Eye (tissue), 1 donor: ENCODE measurements around the gene UGT2B17.
"Not testable (repeated sequence)": the region's sequence is repeated elsewhere in the genome, so short reads cannot be mapped to it uniquely, and the experiment has no call there.

Experiments used
- DNase-seq: peaks from one replicate; pipeline ENCODE4 v3.0.0-alpha.2; 2015

The UGT2B17 gene

GRCh38 chr4:68576272-68577125 lies at the start of gene UGT2B17:
TSS of gene UGT2B17 (minus strand) at chr4:68576322. CDS start at chr4:68568484, 7,838 bp downstream.
- no peak for DNase-seq

GRCh38 chr4:68622731-68623130 lies 46.6 kb upstream of the UGT2B17 start:
- DNase-seq, result not testable (repeated sequence)

GRCh38 chr4:68617003-68617698 lies 41.0 kb upstream of the UGT2B17 start:
- no peak for DNase-seq

DNA sequence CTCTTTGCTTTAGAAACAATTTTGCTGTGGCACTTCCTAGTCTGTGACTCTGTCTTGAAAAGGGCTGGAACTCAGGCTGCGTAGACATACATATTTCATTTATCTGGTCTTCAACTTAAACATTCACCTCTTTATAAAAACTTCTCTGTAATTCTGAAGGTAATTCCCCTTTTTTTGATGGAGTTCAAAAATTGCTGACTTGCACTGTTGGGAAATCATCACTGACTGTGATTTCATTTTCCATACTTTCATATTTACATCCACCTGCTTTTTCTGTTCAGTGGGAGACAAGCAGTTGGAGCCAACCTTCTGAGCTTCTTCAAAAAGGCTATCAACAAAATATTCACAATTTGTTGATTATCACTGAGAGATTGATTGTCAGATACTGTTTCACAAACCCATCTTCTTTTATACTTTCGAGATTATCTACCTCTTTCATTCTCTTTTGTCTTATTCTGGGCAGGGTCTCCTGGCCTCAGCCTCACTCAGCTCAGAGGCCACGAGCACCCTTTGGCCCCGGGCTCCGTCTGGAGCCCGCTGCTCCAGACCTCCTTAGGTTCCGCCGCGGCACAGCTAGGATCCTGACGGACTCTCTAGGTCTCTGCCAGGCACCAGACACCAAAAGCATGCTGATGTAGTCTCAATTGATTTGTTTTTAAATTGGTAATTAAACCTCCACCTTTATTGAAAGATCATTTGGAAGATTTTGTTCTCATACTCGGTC lies 39.7 kb upstream of the UGT2B17 start:
- DNase-seq, result no peak

GRCh38 chr4:68613752-68614151 lies 37.6 kb upstream of the UGT2B17 start:
- no peak for DNase-seq

DNA sequence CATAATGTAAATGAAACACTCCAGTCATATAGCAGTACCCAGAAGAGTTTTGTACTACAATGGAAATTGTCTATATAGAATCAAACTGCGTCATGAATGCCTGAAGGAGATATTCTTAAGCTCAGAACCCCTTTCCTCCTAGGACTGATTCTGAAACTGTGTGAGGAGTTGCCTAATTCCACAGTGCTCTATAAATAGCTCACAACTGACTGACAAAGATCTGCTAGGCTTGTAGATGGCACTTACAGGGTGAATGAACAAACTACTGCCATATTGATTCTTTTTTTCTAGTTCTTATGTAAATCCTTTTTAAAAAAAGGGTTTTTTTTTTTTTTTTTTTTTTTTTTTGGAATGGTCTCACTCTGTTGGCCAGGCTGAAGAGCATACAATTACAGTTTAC lies 30.1 kb upstream of the UGT2B17 start:
- DNase-seq, result no peak

DNA sequence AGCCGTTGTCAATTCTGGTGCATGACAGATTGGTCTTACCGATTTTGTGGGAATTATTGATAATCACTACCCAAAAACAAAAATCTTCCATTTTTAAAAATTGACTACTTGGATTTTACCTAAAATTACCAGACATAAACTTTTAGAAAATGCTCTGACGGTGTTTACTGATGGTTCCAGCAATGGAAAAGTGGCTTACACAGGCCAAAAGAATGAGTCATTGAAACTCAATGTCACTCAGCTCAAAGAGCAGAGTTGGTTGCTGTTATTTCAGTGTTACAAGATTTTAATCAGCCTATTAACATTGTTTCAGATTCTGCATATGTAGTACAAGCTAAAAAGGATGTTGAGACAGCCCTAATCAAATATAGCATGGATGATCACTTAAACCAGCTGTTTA lies 23.0 kb upstream of the UGT2B17 start:
- no peak for DNase-seq

GRCh38 chr4:68597482-68597881 lies 21.4 kb upstream of the UGT2B17 start:
- no peak for DNase-seq

- DNase-seq, result no peak
Observed at GRCh38 chr4:68594678-68595077, 18.6 kb upstream of the UGT2B17 start.

GRCh38 chr4:68593112-68593511 lies 17.0 kb upstream of the UGT2B17 start:
- DNase-seq, result no peak

DNA sequence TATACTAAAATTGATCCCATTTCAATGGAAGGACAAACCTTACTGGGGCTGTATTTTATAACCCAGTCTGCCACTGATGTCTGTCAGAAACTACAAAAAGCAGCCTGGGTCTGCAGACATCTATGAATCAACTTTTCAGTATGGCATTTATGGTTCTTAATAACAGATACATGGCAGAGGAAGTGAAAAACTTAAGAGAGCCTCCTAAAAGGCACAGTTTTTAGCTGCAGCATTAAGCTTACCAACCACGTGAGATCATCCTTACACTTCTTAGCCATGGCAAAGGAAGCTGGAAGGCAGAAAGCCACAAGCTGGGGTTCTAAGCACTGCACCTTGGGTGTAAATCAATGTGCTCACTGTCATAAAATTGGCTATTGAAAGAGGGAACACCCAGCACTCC lies 16.6 kb upstream of the UGT2B17 start:
- DNase-seq, result no peak

GRCh38 chr4:68591204-68591603 lies 15.1 kb upstream of the UGT2B17 start:
- no peak for DNase-seq

- no peak for DNase-seq
Observed at GRCh38 chr4:68589790-68590189, 13.7 kb upstream of the UGT2B17 start.

- DNase-seq, result no peak
Observed at GRCh38 chr4:68582339-68582717, 6.2 kb upstream of the UGT2B17 start.

DNA sequence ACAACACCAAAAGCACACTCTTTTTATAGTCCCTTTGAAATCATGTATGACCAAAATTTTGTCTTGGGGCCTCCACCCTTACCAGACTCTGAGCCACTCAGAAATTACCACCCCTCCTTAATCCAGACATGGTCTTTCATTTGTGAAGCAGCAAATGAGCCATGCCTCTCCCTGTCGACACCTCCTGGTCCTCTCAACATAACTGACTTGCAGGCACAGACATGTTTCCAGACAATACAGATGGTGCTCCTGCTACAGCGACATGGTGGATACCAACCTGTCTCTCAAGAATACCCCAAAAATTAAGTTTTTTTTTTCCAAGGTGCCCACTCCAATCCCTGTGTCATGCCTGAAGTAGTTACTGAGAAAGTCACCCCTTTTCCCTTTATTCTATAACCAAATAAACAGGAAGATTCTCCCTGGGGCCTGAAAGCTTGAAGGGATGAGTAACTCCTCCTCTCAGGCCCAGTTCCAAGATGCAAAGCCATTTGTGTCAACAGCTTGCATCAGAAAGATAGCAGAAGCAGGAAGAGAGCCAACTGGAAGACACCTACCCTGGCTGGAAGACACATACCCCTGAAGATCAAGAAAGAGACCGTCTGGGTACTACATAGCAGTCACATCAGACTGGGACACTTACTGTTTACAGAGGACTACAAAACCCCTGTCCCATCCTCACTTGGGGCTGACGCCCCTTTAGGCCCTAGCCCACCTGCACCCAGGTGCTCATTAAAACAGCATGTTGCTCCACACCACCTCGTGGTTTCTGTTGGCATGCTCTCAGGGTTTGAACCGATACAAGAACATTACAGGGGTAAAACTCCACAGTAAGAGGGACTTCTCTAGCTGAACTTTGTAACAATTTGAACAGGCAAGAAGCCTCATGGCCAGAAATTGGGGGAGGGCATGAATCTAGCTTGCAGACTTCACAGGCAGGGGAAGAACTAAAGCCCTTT lies 5.5 kb upstream of the UGT2B17 start:
- DNase-seq, result no peak

- DNase-seq, result no peak
Observed at GRCh38 chr4:68577590-68577989, 1.5 kb upstream of the UGT2B17 start.

DNA sequence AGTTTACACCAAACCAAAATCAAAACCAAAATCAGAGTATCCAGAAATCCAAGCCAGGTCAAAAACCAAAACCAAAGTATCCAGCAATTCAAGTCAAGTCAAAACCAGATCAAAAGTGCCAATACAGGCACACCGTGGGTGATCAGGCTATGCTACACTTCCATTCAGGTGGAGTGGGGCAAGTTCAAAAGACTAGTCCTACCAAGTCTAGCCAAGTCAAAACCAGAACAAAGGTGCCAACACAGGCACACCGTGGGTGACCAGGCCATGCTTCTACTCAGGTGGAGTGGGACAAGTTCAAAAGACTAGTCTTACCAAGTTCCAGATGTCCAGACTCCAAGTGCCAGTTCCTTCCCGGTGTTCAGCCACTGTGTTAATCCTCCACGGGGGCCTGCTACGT lies 486 bp downstream of the UGT2B17 start:
- not testable (repeated sequence) for DNase-seq

DNA sequence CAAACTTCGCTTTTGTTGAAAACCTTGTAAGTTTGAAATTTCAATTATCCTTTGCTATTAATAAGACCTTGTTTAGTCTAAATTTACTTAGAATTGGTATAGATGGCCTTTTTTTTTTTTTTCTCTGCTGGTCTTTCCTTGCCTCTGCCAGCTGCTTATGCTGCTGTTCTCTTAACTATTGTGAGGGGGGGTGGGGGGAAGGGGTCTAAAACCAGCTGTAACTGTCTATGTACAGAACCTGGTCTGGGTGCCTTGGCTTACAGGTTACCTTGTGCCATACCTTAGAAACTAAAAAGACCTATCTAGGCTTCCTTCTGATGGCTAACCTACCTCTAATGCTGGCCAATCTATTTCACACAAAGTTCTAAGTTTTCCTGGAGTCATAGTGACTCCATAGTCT lies 1.0 kb downstream of the UGT2B17 start:
- DNase-seq, result no peak

DNA sequence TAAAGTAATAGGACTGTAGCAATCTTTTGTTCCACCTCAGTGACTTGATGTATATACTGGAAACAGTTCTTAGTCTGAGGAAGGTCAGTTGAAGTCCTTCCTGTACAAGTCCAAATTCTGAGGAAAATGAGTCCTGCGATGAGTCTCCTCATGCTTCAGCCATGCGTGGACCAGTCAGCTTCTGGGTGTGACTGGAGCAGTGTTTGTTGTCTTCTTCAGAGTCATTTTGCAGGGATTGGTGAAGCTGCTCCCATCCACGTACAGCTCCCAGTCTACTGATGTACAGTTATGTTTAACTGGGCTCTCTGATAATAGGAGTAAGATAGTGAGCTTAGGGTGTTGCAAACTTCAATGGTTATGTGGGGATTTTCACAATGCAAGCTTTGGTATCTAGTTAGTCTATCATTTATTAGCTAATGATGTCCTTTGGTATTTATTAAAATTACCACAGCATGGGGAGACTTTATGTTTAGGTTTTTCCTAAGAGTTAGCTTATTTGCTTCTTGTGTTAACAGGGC lies 3.4 kb downstream of the UGT2B17 start:
- DNase-seq, result no peak

DNA sequence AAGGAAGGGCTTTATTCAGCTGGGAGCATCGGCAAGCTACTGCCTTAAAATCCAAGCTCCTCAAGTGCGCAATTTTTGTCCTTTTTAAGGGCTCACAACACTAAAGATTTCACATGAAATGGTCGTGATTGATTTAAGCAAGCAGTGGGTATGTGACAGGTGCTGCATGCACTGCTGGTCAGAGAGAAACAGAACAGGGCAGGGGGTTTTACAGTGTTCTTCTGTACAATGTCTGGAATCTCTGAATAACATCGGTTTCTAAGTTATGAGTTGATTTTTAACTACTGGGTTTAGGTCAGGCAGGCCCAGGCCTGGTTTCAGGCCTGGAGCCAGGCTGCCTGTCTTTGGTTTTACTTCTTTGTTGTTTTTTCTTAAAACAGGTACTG lies 6.0 kb downstream of the UGT2B17 start:
- DNase-seq, result no peak

- DNase-seq, result no peak
Observed at GRCh38 chr4:68569466-68570121, 6.5 kb downstream of the UGT2B17 start.

GRCh38 chr4:68569036-68569435 lies 7.1 kb downstream of the UGT2B17 start:
- not testable (repeated sequence) for DNase-seq
